WTC11 (cell line): ENCODE data around the gene SLC11A1. TPM values are rescaled to one million over a fixed set of nuclear protein-coding genes. Genes with fewer than 3 reads are reported as not detected.
A peak's percentile ranks its signal among the peaks of the same experiment; 100 is the strongest.

ENCODE experiments used
- ATAC-seq: fragments of 200-7000 bp; cut with Tn5 transposase; 2 replicates; pipeline ENCODE4 v1.10.0; 2021; ENCODE audit warnings: mild to moderate bottlenecking, moderate library complexity
- CTCF ChIA-PET: fragments of 300-600 bp; sonication (Branson Sonifier 250); formaldehyde crosslinking; loops from one replicate; lab custom pipeline; 2021; ENCODE audit warnings: antibody characterized with exemption; lab: Charles Lee
- POLR2A ChIA-PET: fragments of 350-600 bp; sonication (Branson Sonifier 250); formaldehyde crosslinking; loops from one replicate; lab custom pipeline; 2021; ENCODE audit warnings: antibody characterized with exemption; lab: Charles Lee
- DNase-seq: peaks from one replicate; pipeline ENCODE4 v3.0.0; 2021; ENCODE audit warnings: low spot score
- H3K27ac Mint-ChIP-seq: 2 replicates; pipeline ENCODE4 v1.8.0; 2021; ENCODE audit warnings: mixed read lengths
- H3K27me3 Mint-ChIP-seq: 2 replicates; pipeline ENCODE4 v1.8.0; 2021; ENCODE audit warnings: low read depth, mild to moderate bottlenecking, moderate library complexity, mixed read lengths
- H3K36me3 Mint-ChIP-seq: 2 replicates; pipeline ENCODE4 v1.8.0; 2021; ENCODE audit warnings: mixed read lengths
- H3K4me1 Mint-ChIP-seq: 2 replicates; pipeline ENCODE4 v1.8.0; 2022; ENCODE audit warnings: mixed read lengths
- H3K4me3 Mint-ChIP-seq: 2 replicates; pipeline ENCODE4 v1.8.0; 2021; ENCODE audit warnings: mild to moderate bottlenecking, moderate library complexity, mixed read lengths
- H3K9me3 Mint-ChIP-seq: 2 replicates; pipeline ENCODE4 v1.8.0; 2021; ENCODE audit warnings: mixed read lengths
- AFF4 ChIP-seq: sonication (generic); formaldehyde crosslinking; IDR thresholded peaks from 2 replicates; pipeline ENCODE4 v1.8.1; 2023; ENCODE audit warnings: mild to moderate bottlenecking, missing genetic modification reagents, borderline replicate concordance
- ARID4B ChIP-seq: sonication (generic); formaldehyde crosslinking; IDR thresholded peaks from 2 replicates; pipeline ENCODE4 v1.8.0; 2023; ENCODE audit warnings: missing genetic modification reagents, mild to moderate bottlenecking, borderline replicate concordance
- ATF1 ChIP-seq: sonication (generic); formaldehyde crosslinking; IDR thresholded peaks from 2 replicates; pipeline ENCODE4 v1.8.1; 2023; ENCODE audit warnings: mild to moderate bottlenecking, moderate library complexity, missing genetic modification reagents
- ATF3 ChIP-seq: sonication (generic); formaldehyde crosslinking; conservative IDR thresholded peaks from 2 replicates; pipeline ENCODE4 v1.8.1; 2022; ENCODE audit warnings: mild to moderate bottlenecking, missing genetic modification reagents
- CREM ChIP-seq: sonication (generic); formaldehyde crosslinking; IDR thresholded peaks from 2 replicates; pipeline ENCODE4 v1.8.1; 2022; ENCODE audit warnings: mild to moderate bottlenecking, missing genetic modification reagents, moderate library complexity
- CTCF ChIP-seq: fragments of 200-600 bp; IDR thresholded peaks from 2 replicates; pipeline ENCODE4 v1.8.0; 2022; ENCODE audit warnings: antibody characterized with exemption
- E2F1 ChIP-seq: sonication (generic); formaldehyde crosslinking; IDR thresholded peaks from 2 replicates; pipeline ENCODE4 v1.8.0; 2022; ENCODE audit warnings: mild to moderate bottlenecking, missing genetic modification reagents
- ESRRA ChIP-seq: sonication (generic); formaldehyde crosslinking; IDR thresholded peaks from 2 replicates; pipeline ENCODE4 v1.8.1; 2022; ENCODE audit warnings: mild to moderate bottlenecking, missing genetic modification reagents, borderline replicate concordance
- FOXP1 ChIP-seq: sonication (generic); formaldehyde crosslinking; IDR thresholded peaks from 2 replicates; pipeline ENCODE4 v1.8.0; 2022; ENCODE audit warnings: missing genetic modification reagents, mild to moderate bottlenecking, moderate library complexity, borderline replicate concordance
- HMGA2 ChIP-seq: fragments of 250-450 bp; sonication (Bioruptor Pico); IDR thresholded peaks from 2 replicates; pipeline ENCODE4 v1.4.0; 2021; ENCODE audit warnings: mild to moderate bottlenecking, moderate library complexity
- STAT6 ChIP-seq: sonication (generic); formaldehyde crosslinking; conservative IDR thresholded peaks from 2 replicates; pipeline ENCODE4 v1.8.1; 2023; ENCODE audit warnings: mild to moderate bottlenecking, low read depth, missing genetic modification reagents, moderate library complexity
- ZNF281 ChIP-seq: sonication (generic); formaldehyde crosslinking; IDR thresholded peaks from 2 replicates; pipeline ENCODE4 v1.8.0; 2023; ENCODE audit warnings: mild to moderate bottlenecking, missing genetic modification reagents
- ZNF512 ChIP-seq: sonication (generic); formaldehyde crosslinking; IDR thresholded peaks from 2 replicates; pipeline ENCODE4 v1.8.1; 2022; ENCODE audit warnings: missing genetic modification reagents, borderline replicate concordance
- total RNA-seq: library from RNA; stranded (reverse); gene quantifications from 3 replicates; pipeline ENCODE4 v1.2.3, GENCODE V29; 2021

SLC11A1 gene
- total RNA-seq, 1 experiment from 2014 or later: 0.31 TPM

- TF ChIP-seq AFF4 (CRISPR knock-in tag): no peak
Observed at GRCh38 chr2:218394298-218395089, 12.4 kb downstream of the SLC11A1 start (continued).

GRCh38 chr2:218395090-218395444 is 13.0 kb downstream of the SLC11A1 start:
- DNase-seq: no peak
- Mint-ChIP-seq H3K4me3 (peak overlapping the region; percentile 55), H3K4me1 (peaks cover 29% of the 10 kb centered on the region), H3K27me3 (peaks cover 41% of the 10 kb centered on the region), H3K9me3 (no peaks in the 10 kb centered on the region), H3K27ac (no peak overlapping the region), H3K36me3 (no peaks in the 10 kb centered on the region)
- no peak for ATAC-seq
- TF ChIP-seq CREM (no peak), CTCF (no peak), ZNF281 (CRISPR knock-in tag) (no peak), ATF1 (CRISPR knock-in tag) (no peak), ATF3 (CRISPR knock-in tag) (no peak), E2F1 (no peak), ARID4B (CRISPR knock-in tag) (no peak), ZNF512 (no peak), STAT6 (no peak), HMGA2 (CRISPR knock-in tag) (no peak), ESRRA (CRISPR knock-in tag) (no peak), FOXP1 (CRISPR knock-in tag) (no peak)
- POLR2A ChIA-PET: no interaction called here
- CTCF ChIA-PET: interaction anchor here (0.7 to 5.1 kb wide), 7 partner anchors 8 to 123 kb away, joined by 3 to 52 read pairs (median 5); partner anchors contain the start of genes AAMP and PNKD
